MM.1S (cell line): ENCODE data around the gene ZRANB2.

ENCODE experiments used
- CTCF ChIP-seq: fragments of 300-600 bp; sonication (generic); IDR thresholded peaks from 2 replicates; pipeline ENCODE4 v1.5.1; 2016; ENCODE audit warnings: antibody characterized with exemption, low read length, mixed read lengths
- EZH2 ChIP-seq: fragments of 300-600 bp; sonication (generic); optimal IDR thresholded peaks from 2 replicates; pipeline ENCODE3; 2017; ENCODE audit warnings: low read depth, mild to moderate bottlenecking, antibody characterized with exemption, low read length, mixed read lengths
- EZH2phosphoT487 ChIP-seq: fragments of 300-600 bp; sonication (generic); IDR thresholded peaks from 2 replicates; pipeline ENCODE4 v1.6.1; 2018; ENCODE audit warnings: antibody characterized with exemption, low read length

GRCh38 chr1:71030026-71030425, 50.8 kb downstream of the ZRANB2 start:
- no peak for TF ChIP-seq CTCF
- no peak for TF ChIP-seq EZH2
- TF ChIP-seq EZH2phosphoT487: no peak
